ENCODE measurements around the gene LAG3.
A peak's percentile ranks its signal among the peaks of the same experiment; 100 is the strongest.

The LAG3 gene

DNA sequence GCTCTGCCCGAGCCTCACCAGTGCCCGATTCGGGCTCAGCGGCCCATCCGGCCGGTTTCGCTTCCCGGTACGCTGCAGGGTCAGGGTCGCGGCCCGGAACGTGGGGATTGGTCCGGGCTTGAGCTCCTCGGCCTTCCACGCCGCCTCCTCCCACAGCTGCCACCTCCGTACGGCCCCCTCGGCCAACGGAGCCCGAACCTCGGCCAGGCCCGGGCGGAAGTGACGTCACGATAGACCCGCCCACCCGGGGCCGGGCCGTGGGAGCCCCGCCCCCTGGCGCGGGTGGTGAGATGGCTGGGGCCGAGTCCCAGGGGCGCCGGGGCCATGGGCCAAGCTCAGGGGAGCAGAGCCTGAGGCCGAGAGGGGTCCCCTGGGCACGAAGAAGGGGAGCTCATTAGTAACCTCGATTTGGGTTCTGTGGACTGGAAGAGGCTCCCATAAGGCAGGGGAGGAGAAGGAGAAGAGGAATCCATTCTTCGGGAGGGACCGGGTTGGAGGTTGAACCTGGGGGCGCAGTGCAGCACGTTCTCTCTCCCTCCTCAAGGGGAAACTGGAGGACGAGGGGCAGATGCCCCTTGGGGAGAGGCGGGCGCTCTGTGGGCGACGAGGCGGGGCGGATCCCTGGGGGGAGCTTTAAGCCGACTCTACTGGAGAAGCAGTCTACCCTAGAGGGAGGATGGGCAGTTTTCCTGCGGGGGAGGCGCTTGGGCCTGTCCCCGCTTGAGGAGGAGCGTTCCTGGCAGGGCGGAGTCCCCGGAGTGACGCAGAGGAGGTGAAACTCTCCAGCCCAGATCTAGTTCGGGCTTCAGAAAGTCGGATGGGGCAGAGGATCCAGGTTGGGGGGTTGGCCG lies 19.2 kb upstream of the LAG3 start, which contains the start of gene MLF2:
MLF2 (minus strand) TSS at position 221 of the 851 bp plus-strand sequence. CDS start 807 bp downstream, outside the sequence.
- Histone ChIP-seq H3K27me3 (ENCODE audit: control insufficient read depth in 2 of 2, insufficient read depth in 2 of 2, low read length in 2 of 2) (no peaks in the 10 kb centered on the region), H3K9ac (ENCODE audit: low read depth in 1 of 2, low read length in 2 of 2) (peak within 1 kb of the TSS; percentile 97 to 98), H3K36me3 (ENCODE audit: control insufficient read depth in 2 of 2, insufficient read depth in 2 of 2, low read length in 2 of 2) (peaks cover 30 to 35% of the 10 kb centered on the region in 2 donors), H3K27ac (ENCODE audit: low read depth in 2 of 2, low read length in 2 of 2) (peak within 1 kb of the TSS; percentile 98 to 100), H3K9me3 (ENCODE audit: control insufficient read depth in 2 of 2, low read length in 2 of 2) (no peaks in the 10 kb centered on the region), H3K4me3 (ENCODE audit: low read length in 2 of 2) (peak within 1 kb of the TSS; percentile 92 to 95), H3K4me1 (ENCODE audit: control insufficient read depth in 2 of 2, insufficient read depth in 2 of 2, low read length in 2 of 2) (peaks cover 13 to 15% of the 10 kb centered on the region in 2 donors)

DNA sequence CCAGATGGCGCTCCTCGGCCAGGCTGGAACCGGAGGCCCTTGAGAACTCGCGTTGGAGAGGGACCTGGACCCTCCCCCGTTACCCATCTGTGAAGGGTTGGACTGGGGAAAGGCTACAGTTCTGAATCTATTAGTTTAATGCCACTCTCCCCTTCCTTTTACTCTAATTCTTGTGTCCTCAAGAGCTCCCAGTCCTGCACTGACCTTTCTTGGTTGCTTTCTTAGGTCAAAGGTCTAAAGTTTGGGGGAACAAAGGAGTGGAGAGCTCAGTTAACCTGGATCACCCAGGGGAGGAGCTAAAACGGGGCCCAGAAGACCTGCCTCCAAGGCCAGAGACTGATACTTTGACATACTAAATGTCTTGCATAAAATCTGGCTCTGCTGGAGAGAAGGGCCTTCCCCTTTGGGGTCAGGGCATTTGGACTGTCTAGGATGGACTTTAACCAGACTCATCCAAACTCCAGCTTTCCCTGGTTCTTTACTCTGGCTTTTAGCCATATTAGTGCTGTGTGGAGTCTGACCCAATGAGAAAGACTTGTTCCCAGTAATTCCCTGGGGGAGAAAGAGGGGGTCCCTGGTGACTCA lies 18.5 kb upstream of the LAG3 start:
- peak overlapping the region in 1 of 2 donors; percentile 92 for H3K4me3 ChIP-seq (ENCODE audit: low read length in 2 of 2)
- peak overlapping the region; percentile 52 to 98 for H3K9ac ChIP-seq (ENCODE audit: low read depth in 1 of 2, low read length in 2 of 2)
- H3K27me3 ChIP-seq (ENCODE audit: control insufficient read depth in 2 of 2, insufficient read depth in 2 of 2, low read length in 2 of 2) = no peaks in the 10 kb centered on the region
- H3K4me1 ChIP-seq (ENCODE audit: control insufficient read depth in 2 of 2, insufficient read depth in 2 of 2, low read length in 2 of 2) = peaks cover 13 to 15% of the 10 kb centered on the region in 2 donors
- H3K36me3 ChIP-seq (ENCODE audit: control insufficient read depth in 2 of 2, insufficient read depth in 2 of 2, low read length in 2 of 2) = peaks cover 23 to 28% of the 10 kb centered on the region in 2 donors
- H3K9me3 ChIP-seq (ENCODE audit: control insufficient read depth in 2 of 2, low read length in 2 of 2) = no peaks in the 10 kb centered on the region
- peak overlapping the region; percentile 98 to 100 for H3K27ac ChIP-seq (ENCODE audit: low read depth in 2 of 2, low read length in 2 of 2)

DNA sequence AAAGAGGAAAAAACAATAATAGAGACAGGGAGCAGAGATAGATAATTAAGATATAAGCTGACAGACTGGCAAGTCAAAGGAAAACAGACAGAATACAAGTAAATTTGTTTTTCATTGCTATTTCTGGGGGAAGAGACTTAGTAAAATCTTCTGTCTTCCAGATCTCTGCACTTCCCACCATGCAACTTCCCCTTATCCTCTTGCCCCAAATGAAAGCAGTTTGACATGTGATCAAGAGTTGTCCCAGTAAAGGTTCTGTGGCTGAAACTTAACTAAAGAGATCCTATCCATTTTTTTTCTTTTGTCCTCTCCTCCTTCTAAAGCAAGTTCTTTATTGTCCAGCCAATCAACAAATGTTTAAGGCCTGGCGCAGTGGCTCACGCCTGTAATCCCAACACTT lies 17.9 kb upstream of the LAG3 start:
- Histone ChIP-seq H3K27me3 (ENCODE audit: control insufficient read depth in 2 of 2, insufficient read depth in 2 of 2, low read length in 2 of 2) (no peaks in the 10 kb centered on the region), H3K9ac (ENCODE audit: low read depth in 1 of 2, low read length in 2 of 2) (peak overlapping the region in 1 of 2 donors; percentile 14), H3K4me3 (ENCODE audit: low read length in 2 of 2) (no peak overlapping the region), H3K36me3 (ENCODE audit: control insufficient read depth in 2 of 2, insufficient read depth in 2 of 2, low read length in 2 of 2) (peaks cover 19 to 23% of the 10 kb centered on the region in 2 donors), H3K9me3 (ENCODE audit: control insufficient read depth in 2 of 2, low read length in 2 of 2) (no peaks in the 10 kb centered on the region), H3K4me1 (ENCODE audit: control insufficient read depth in 2 of 2, insufficient read depth in 2 of 2, low read length in 2 of 2) (peaks cover 13 to 15% of the 10 kb centered on the region in 2 donors), H3K27ac (ENCODE audit: low read depth in 2 of 2, low read length in 2 of 2) (peak overlapping the region in 1 of 2 donors; percentile 100)

DNA sequence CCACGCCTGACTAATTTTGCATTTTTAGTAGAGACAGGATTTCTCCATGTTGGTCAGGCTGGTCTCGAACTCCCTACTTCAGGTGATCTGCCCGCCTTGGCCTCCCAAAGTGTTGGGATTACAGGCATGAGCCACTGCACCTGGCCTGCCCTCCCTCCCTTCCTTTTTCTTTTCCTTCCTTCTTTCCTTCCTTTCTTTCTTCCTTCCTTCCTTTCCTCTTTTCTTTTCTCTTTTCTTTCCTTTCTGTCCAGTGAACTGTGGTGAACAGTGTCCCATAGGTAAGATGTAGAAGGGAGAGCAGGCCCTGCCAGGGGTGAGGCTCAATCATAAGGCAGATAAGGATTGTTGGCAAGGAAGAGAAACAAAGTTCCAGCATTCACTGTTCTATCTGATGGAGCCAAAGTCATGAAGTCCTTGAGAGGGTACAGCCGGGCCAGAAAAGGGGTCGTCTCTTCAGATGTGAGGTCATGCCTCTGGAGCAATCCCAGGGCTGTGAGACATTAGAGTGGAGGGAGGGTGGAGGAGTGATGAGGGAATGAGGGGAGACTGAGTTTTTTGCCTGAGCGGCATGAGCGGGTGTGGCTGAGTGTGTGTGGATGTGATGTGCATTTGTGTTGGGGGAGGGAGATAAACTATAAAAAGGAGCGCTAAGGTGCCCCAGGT lies 15.2 kb upstream of the LAG3 start:
- Histone ChIP-seq H3K9me3 (ENCODE audit: control insufficient read depth in 2 of 2, low read length in 2 of 2) (no peaks in the 10 kb centered on the region), H3K4me1 (ENCODE audit: control insufficient read depth in 2 of 2, insufficient read depth in 2 of 2, low read length in 2 of 2) (peaks cover 8 to 9% of the 10 kb centered on the region in 2 donors), H3K36me3 (ENCODE audit: control insufficient read depth in 2 of 2, insufficient read depth in 2 of 2, low read length in 2 of 2) (no peaks in the 10 kb centered on the region), H3K4me3 (ENCODE audit: low read length in 2 of 2) (no peak overlapping the region), H3K27ac (ENCODE audit: low read depth in 2 of 2, low read length in 2 of 2) (no peak overlapping the region), H3K9ac (ENCODE audit: low read depth in 1 of 2, low read length in 2 of 2) (no peak overlapping the region), H3K27me3 (ENCODE audit: control insufficient read depth in 2 of 2, insufficient read depth in 2 of 2, low read length in 2 of 2) (no peaks in the 10 kb centered on the region)

DNA sequence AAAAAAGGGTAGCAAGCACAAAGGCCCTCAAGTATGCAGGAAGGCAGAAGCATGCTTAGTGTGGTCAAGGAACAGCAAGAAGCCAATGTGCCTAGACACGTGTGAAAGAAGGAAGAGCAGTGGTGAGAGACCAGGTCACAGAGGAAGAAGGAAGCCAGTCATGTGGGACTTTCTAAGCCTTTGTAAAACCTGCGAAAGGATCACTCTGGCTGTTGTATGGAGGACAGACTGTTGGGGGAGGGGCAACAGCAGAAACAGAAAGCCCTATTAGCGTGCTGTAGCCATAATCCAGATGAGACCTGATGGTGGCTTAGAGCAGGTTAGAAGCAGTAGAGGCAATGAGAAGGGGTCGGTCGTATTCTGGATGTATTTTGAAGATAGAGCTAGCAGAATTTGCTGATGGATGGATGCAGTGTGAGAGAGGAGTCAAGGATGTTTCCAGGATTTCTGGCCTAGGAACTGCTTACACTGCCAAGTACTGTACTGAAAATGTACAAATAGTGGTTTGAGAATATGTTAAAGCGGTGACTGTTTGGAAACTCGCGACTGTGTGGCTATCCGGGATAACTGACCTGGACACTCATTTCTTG lies 13.7 kb upstream of the LAG3 start:
- Histone ChIP-seq H3K27ac (ENCODE audit: low read depth in 2 of 2, low read length in 2 of 2) (no peak overlapping the region), H3K36me3 (ENCODE audit: control insufficient read depth in 2 of 2, insufficient read depth in 2 of 2, low read length in 2 of 2) (no peaks in the 10 kb centered on the region), H3K4me1 (ENCODE audit: control insufficient read depth in 2 of 2, insufficient read depth in 2 of 2, low read length in 2 of 2) (peaks cover 4 to 8% of the 10 kb centered on the region in 2 donors), H3K27me3 (ENCODE audit: control insufficient read depth in 2 of 2, insufficient read depth in 2 of 2, low read length in 2 of 2) (no peaks in the 10 kb centered on the region), H3K4me3 (ENCODE audit: low read length in 2 of 2) (no peak overlapping the region), H3K9me3 (ENCODE audit: control insufficient read depth in 2 of 2, low read length in 2 of 2) (no peaks in the 10 kb centered on the region), H3K9ac (ENCODE audit: low read depth in 1 of 2, low read length in 2 of 2) (no peak overlapping the region)

DNA sequence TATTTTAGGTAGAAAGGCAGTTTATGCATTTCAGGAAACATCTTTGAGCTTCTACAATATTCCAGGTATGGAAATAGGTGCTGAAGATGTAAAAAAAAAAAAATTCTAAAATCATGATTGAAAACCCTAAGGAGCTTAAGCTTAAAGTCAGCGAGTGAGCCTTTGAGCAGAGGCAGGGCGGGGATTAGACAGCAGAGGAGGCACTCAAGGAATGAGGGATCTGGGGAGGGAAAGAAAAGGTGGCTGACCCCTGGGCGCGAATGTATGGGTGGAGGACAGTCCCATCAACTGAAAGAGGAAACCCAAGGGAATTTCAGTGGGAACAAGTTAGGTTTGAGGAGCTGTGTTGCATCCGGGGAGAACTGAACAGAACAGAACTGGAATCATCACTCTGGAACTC lies 12.6 kb upstream of the LAG3 start:
- Histone ChIP-seq H3K4me3 (ENCODE audit: low read length in 2 of 2) (no peak overlapping the region), H3K9me3 (ENCODE audit: control insufficient read depth in 2 of 2, low read length in 2 of 2) (no peaks in the 10 kb centered on the region), H3K27me3 (ENCODE audit: control insufficient read depth in 2 of 2, insufficient read depth in 2 of 2, low read length in 2 of 2) (no peaks in the 10 kb centered on the region), H3K9ac (ENCODE audit: low read depth in 1 of 2, low read length in 2 of 2) (no peak overlapping the region), H3K36me3 (ENCODE audit: control insufficient read depth in 2 of 2, insufficient read depth in 2 of 2, low read length in 2 of 2) (no peaks in the 10 kb centered on the region), H3K27ac (ENCODE audit: low read depth in 2 of 2, low read length in 2 of 2) (no peak overlapping the region), H3K4me1 (ENCODE audit: control insufficient read depth in 2 of 2, insufficient read depth in 2 of 2, low read length in 2 of 2) (peaks cover 5 to 11% of the 10 kb centered on the region in 2 donors)

DNA sequence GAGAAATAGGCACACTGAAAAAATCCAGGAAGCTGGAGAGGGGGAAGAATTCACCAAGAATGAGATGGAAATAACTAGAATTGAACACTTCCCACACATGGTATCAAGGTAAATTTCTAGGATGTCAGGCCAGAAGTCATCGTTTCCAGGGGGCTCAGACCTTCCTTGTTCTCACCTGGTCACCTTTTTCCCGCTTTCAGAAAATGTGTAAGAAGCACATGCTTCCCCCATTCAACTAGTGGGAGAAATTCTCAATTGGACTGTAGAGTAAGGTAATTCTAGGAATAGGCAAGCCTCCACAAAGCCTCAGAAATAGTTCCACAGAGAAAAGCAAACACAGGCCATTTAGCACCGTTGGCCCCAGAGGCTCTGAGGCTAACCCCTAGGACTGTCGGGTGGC lies 8.9 kb upstream of the LAG3 start:
- H3K9ac ChIP-seq (ENCODE audit: low read depth in 1 of 2, low read length in 2 of 2) = no peak overlapping the region
- H3K27me3 ChIP-seq (ENCODE audit: control insufficient read depth in 2 of 2, insufficient read depth in 2 of 2, low read length in 2 of 2) = no peaks in the 10 kb centered on the region
- peak overlapping the region; percentile 78 for H3K27ac ChIP-seq (ENCODE audit: low read depth in 2 of 2, low read length in 2 of 2)
- H3K36me3 ChIP-seq (ENCODE audit: control insufficient read depth in 2 of 2, insufficient read depth in 2 of 2, low read length in 2 of 2) = no peaks in the 10 kb centered on the region
- no peaks in the 10 kb centered on the region for H3K9me3 ChIP-seq (ENCODE audit: control insufficient read depth in 2 of 2, low read length in 2 of 2)
- no peak overlapping the region for H3K4me3 ChIP-seq (ENCODE audit: low read length in 2 of 2)
- H3K4me1 ChIP-seq (ENCODE audit: control insufficient read depth in 2 of 2, insufficient read depth in 2 of 2, low read length in 2 of 2) = peaks cover 24 to 31% of the 10 kb centered on the region in 2 donors

DNA sequence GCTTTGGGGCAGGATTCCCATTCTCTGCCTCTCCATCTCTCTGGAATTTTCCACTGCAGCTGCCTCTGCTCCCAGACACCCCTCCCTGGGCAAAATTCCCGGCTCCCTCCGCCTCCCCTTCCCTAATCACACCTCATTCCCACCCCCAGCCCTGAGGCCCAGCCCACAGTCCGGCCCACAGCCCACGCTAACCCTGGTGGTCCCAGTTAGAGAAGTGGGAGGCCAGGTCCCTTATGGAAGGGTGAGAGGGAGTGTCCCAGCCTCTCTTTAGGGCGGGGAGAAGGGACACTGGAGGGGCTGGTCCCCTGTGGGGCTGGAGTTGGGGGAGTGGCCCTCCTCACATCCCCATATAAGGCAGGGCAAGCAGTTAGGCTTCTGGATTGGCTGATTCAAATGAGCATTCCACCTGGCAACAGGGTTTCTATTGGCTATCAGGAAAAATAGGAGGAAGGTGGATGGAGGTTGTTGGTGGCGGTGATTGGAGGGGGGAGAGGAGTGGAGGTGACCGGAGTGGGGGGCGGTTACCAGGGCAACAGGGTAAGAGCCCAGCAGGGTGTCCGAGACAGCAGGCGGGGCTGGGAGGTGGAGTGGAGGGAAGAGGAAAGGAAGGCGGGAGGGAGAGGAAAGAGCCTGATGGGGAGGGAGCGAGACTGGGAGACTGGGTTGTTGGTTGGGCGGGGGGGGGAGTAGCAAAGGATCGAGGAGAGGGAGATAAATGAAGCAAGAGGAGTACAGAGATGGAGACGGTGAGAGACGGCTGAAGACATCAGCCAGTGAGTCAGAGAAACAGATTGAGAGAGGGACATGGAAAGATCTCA lies 8.1 kb upstream of the LAG3 start:
- peak overlapping the region; percentile 52 for H3K9ac ChIP-seq (ENCODE audit: low read depth in 1 of 2, low read length in 2 of 2)
- peak overlapping the region; percentile 56 to 57 for H3K4me3 ChIP-seq (ENCODE audit: low read length in 2 of 2)
- H3K4me1 ChIP-seq (ENCODE audit: control insufficient read depth in 2 of 2, insufficient read depth in 2 of 2, low read length in 2 of 2) = peaks cover 33 to 37% of the 10 kb centered on the region in 2 donors
- no peaks in the 10 kb centered on the region for H3K9me3 ChIP-seq (ENCODE audit: control insufficient read depth in 2 of 2, low read length in 2 of 2)
- no peaks in the 10 kb centered on the region for H3K27me3 ChIP-seq (ENCODE audit: control insufficient read depth in 2 of 2, insufficient read depth in 2 of 2, low read length in 2 of 2)
- H3K27ac ChIP-seq (ENCODE audit: low read depth in 2 of 2, low read length in 2 of 2) = peak overlapping the region; percentile 78
- H3K36me3 ChIP-seq (ENCODE audit: control insufficient read depth in 2 of 2, insufficient read depth in 2 of 2, low read length in 2 of 2) = no peaks in the 10 kb centered on the region

DNA sequence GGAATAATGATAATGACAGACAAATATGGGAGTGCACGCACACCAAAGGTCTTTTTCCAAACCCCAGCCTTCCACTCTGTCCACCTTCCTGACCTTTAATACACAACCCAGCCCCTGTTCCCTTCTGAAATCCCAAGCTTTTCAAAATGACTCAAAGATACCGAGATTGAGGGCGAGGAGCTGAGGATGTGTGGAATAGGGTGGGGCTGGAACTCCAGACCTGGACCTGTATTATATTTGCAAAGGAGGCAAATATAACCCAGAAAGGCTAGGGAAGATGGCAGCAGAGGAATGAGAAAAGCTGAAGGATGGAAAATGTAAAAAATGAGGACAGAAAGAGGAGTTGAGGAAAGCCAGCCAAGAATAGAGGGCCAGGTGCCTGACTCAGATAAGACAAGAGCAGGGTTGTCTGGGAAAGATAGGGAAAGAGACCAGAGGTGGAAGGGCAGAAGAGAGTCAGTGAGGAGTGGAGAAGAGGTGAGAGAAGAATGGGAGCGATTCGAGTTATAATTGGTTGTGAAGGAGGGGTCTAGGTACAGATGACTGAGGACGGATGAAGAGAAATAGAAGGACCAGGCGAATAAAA lies 7.2 kb upstream of the LAG3 start:
- H3K4me1 ChIP-seq (ENCODE audit: control insufficient read depth in 2 of 2, insufficient read depth in 2 of 2, low read length in 2 of 2) = peaks cover 36 to 37% of the 10 kb centered on the region in 2 donors
- H3K27ac ChIP-seq (ENCODE audit: low read depth in 2 of 2, low read length in 2 of 2) = peak overlapping the region; percentile 78 to 79
- H3K9ac ChIP-seq (ENCODE audit: low read depth in 1 of 2, low read length in 2 of 2) = no peak overlapping the region
- no peaks in the 10 kb centered on the region for H3K36me3 ChIP-seq (ENCODE audit: control insufficient read depth in 2 of 2, insufficient read depth in 2 of 2, low read length in 2 of 2)
- no peaks in the 10 kb centered on the region for H3K27me3 ChIP-seq (ENCODE audit: control insufficient read depth in 2 of 2, insufficient read depth in 2 of 2, low read length in 2 of 2)
- H3K4me3 ChIP-seq (ENCODE audit: low read length in 2 of 2) = peak overlapping the region; percentile 66 to 81
- no peaks in the 10 kb centered on the region for H3K9me3 ChIP-seq (ENCODE audit: control insufficient read depth in 2 of 2, low read length in 2 of 2)

Data from mucosa of rectum (tissue), 2 donors.